Nephron progenitor cell (in vitro differentiated cells): ENCODE data around the gene EP400.

Experiments used
- DNase-seq: peaks from one replicate; pipeline ENCODE4 v3.0.0; 2021
- H3K27ac Mint-ChIP-seq: 2 replicates; pipeline ENCODE4 v1.8.0; 2021; ENCODE audit warnings: mild to moderate bottlenecking, moderate library complexity, mixed read lengths
- H3K27me3 Mint-ChIP-seq: 2 replicates; pipeline ENCODE4 v1.8.0; 2021; ENCODE audit warnings: mild to moderate bottlenecking, low read depth, mixed read lengths; ENCODE audit not compliant: poor library complexity
- H3K36me3 Mint-ChIP-seq: 2 replicates; pipeline ENCODE4 v1.8.0; 2021; ENCODE audit warnings: low read depth, mixed read lengths
- H3K4me1 Mint-ChIP-seq: 2 replicates; pipeline ENCODE4 v1.8.0; 2021; ENCODE audit warnings: mixed read lengths
- H3K4me3 Mint-ChIP-seq: 2 replicates; pipeline ENCODE4 v1.8.0; 2021; ENCODE audit warnings: mild to moderate bottlenecking, moderate library complexity, mixed read lengths
- H3K9me3 Mint-ChIP-seq: 2 replicates; pipeline ENCODE4 v1.8.0; 2021; ENCODE audit warnings: mild to moderate bottlenecking, moderate library complexity, mixed read lengths
- TF ChIP-seq, protein P1 (sequence below): fragments of 200-600 bp; sonication (generic); IDR thresholded peaks from 2 replicates; pipeline ENCODE4 v1.5.0; 2021; ENCODE audit warnings: antibody characterized with exemption

EP400 gene, protein sequence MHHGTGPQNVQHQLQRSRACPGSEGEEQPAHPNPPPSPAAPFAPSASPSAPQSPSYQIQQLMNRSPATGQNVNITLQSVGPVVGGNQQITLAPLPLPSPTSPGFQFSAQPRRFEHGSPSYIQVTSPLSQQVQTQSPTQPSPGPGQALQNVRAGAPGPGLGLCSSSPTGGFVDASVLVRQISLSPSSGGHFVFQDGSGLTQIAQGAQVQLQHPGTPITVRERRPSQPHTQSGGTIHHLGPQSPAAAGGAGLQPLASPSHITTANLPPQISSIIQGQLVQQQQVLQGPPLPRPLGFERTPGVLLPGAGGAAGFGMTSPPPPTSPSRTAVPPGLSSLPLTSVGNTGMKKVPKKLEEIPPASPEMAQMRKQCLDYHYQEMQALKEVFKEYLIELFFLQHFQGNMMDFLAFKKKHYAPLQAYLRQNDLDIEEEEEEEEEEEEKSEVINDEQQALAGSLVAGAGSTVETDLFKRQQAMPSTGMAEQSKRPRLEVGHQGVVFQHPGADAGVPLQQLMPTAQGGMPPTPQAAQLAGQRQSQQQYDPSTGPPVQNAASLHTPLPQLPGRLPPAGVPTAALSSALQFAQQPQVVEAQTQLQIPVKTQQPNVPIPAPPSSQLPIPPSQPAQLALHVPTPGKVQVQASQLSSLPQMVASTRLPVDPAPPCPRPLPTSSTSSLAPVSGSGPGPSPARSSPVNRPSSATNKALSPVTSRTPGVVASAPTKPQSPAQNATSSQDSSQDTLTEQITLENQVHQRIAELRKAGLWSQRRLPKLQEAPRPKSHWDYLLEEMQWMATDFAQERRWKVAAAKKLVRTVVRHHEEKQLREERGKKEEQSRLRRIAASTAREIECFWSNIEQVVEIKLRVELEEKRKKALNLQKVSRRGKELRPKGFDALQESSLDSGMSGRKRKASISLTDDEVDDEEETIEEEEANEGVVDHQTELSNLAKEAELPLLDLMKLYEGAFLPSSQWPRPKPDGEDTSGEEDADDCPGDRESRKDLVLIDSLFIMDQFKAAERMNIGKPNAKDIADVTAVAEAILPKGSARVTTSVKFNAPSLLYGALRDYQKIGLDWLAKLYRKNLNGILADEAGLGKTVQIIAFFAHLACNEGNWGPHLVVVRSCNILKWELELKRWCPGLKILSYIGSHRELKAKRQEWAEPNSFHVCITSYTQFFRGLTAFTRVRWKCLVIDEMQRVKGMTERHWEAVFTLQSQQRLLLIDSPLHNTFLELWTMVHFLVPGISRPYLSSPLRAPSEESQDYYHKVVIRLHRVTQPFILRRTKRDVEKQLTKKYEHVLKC (N-terminal part only)

DNA sequence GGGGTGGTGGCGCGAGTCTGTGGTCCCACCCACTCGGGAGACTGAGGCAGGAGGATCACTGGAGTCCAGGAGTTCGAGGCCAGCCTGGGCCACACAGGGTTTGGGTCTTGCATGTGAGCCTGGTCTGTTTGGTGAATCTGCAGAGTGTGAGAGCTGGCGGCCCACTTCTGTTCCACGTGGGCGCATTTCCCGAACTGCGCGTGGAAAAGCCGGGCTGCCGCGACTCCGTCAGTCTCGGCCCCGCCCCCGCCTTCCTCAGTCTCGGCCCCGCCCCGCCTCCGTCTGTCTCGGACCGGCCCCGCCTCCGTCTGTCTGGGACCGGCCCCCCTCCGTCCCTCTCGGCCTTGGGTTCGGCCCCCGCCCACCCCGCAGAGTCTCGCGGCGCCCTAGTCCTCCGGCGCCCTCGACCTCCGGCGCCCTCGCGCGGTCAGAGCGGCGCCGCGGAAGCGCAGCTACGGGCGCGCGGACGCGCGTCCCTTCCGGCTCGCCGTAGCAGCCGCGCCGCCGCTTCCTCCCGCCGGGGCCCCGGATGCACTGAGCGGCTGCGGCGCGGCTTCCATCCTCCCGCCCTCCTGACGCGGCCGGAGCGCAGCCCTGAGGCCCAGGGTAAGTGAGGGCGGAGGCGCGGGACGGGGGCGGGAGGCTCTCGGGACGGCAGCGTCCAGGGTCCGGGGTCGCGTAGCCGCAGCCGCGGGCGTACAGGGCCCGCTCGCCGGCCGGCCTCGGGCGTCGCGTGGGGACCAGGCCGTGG, at the start of gene EP400:
EP400 (plus strand) TSS at position 512 of the 751 bp plus-strand sequence. CDS start 10,678 bp downstream, outside the sequence.
- Mint-ChIP-seq H3K4me1 (peaks cover 23% of the 10 kb centered on the region), H3K9me3 (no peaks in the 10 kb centered on the region), H3K36me3 (peaks cover 20% of the 10 kb centered on the region), H3K27ac (peak within 1 kb of the TSS; percentile 51), H3K4me3 (peak within 1 kb of the TSS; percentile 92), H3K27me3 (peaks cover 6% of the 10 kb centered on the region)
- DNase-seq = peak; percentile 96
- TF ChIP-seq, protein P1, sequence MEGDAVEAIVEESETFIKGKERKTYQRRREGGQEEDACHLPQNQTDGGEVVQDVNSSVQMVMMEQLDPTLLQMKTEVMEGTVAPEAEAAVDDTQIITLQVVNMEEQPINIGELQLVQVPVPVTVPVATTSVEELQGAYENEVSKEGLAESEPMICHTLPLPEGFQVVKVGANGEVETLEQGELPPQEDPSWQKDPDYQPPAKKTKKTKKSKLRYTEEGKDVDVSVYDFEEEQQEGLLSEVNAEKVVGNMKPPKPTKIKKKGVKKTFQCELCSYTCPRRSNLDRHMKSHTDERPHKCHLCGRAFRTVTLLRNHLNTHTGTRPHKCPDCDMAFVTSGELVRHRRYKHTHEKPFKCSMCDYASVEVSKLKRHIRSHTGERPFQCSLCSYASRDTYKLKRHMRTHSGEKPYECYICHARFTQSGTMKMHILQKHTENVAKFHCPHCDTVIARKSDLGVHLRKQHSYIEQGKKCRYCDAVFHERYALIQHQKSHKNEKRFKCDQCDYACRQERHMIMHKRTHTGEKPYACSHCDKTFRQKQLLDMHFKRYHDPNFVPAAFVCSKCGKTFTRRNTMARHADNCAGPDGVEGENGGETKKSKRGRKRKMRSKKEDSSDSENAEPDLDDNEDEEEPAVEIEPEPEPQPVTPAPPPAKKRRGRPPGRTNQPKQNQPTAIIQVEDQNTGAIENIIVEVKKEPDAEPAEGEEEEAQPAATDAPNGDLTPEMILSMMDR = peak; percentile 7

DNA sequence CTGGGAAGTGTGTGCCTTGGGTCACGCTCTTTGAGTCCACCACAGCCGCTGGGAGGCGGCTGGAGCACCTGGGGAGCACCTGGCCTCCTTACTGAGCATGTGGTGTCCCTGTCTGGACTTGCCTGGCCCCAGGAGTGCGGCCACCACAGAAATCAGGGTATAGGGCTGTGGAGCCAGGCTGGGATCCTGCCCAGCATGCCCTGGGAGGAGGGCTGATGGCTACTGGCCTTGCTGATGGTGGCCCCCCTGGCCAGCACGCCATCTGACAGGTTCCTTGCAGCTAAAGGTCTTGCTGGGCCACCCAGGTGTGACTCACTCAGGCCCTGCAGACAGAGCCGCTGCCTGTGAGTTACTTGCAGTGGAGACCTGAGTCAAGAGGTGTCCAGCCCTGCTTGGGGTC, 49.3 kb upstream of the EP400 start:
- DNase-seq = no peak
- no peaks in the 10 kb centered on the region for H3K27me3 Mint-ChIP-seq
- no peak overlapping the region for H3K27ac Mint-ChIP-seq
- no peaks in the 10 kb centered on the region for H3K9me3 Mint-ChIP-seq
- H3K4me3 Mint-ChIP-seq = no peak overlapping the region
- H3K36me3 Mint-ChIP-seq = peaks cover 7% of the 10 kb centered on the region
- H3K4me1 Mint-ChIP-seq = peaks cover 20% of the 10 kb centered on the region
- TF ChIP-seq, protein P1 = no peak

DNA sequence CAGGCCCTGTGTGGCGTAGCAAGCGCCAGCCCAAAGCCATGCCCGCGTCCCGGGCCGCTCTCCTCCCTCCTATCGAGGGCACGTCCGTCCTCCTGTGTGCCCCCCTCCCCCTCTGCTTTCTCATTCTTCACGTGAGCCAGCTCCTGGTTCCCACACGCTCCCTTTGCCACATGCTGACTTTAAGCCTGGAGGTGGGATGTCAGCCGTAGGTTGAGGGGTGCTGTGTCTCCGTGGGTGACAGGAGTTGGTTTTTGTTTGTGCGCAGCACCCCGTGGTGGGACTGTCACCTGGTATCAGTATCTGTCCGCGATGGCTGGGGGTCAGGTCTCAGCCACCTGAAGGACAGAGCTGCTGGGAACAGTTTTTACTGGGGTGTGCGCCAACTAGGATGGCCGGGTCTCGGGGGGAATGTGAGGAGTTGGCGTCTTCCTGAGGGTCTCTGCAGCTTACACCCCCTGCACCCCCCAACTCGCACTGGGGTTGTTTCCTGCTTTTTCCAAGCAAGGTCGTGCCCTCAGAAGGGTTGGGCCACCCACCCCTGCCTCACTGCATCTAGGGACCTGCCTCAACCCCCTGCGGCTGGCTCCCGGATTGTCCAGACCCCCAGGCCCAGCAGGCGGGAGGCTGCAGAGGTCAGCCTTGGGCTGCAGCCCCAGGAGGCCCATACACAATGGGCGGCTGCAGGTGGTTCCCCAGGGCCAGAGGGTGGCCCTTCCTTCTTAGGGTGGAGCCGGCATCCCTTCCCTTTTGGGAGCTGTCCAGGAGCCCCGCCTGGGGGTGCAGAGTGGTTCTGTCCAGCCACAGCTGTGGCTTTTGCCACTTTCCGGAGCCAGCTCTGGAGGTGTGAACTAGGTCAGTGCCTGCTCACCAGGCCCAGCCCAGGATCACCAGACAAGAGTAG, 48.1 kb upstream of the EP400 start:
- DNase-seq = no peak
- peaks cover 7% of the 10 kb centered on the region for H3K36me3 Mint-ChIP-seq
- H3K9me3 Mint-ChIP-seq = no peaks in the 10 kb centered on the region
- no peak overlapping the region for H3K4me3 Mint-ChIP-seq
- H3K27ac Mint-ChIP-seq = no peak overlapping the region
- TF ChIP-seq, protein P1 = no peak
- H3K4me1 Mint-ChIP-seq = peaks cover 17% of the 10 kb centered on the region
- H3K27me3 Mint-ChIP-seq = no peaks in the 10 kb centered on the region

DNA sequence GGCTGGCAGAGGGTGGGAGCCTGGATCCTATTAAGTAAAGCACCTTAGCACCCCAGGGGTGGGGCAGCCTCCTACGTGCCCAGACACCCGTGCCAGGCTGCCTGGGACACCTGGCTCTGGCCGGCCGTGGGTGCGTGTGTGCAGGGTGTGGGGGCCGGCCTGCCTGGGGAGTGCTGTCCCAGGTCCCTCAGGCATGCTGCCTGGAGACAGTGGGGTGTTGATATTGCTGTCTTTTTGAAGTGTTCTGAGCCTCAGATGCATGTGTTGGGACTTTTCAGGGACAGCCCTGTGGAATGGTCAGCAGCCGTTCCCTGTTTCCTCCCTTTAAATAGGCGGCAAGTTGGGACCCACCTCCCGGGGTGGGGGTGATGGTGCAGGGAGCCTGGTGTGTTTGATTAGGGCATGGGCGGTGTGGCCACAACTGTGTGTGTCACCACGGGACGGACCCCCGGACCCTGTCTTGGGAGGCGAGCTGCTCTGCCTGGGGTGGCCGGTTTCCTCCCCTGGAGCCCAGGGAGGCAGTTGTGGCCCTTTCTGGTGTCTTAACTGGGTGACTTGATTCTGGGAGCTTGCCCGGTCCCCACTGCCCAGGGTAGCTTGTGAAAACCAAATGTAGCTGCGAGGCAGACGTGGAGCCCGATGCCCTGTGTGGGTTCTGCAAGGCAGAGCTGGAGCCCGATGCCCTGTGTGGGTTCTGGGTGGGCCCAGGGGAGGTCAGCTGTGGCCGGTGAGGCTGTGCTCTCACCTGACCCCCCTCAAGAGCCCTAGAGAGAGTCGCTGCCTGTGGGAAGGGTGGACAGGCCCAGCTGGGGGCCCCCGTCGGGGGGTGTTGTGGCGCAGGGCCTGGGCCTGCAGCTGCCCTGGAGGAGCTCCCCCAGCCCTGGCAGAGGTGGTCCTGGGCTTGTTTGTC, 47.2 kb upstream of the EP400 start:
- Mint-ChIP-seq H3K4me3 (no peak overlapping the region), H3K36me3 (peaks cover 7% of the 10 kb centered on the region), H3K27me3 (no peaks in the 10 kb centered on the region), H3K9me3 (no peaks in the 10 kb centered on the region), H3K27ac (peak overlapping the region; percentile 59), H3K4me1 (peaks cover 12% of the 10 kb centered on the region)
- TF ChIP-seq, protein P1 = no peak
- DNase-seq = no peak
